Breast epithelium (tissue), 4 donors: ENCODE results near the gene ERMARD. TPM values are rescaled to one million over a fixed set of nuclear protein-coding genes. Genes with fewer than 3 reads are reported as not detected.

Source experiments
- DNase-seq, 2 donors: peaks; one replicate each; pipeline ENCODE4 v3.0.0-alpha.2; 2019; ENCODE audit warnings: low spot score in 2 of 2
- H3K27ac ChIP-seq, 2 donors: fragments of 200-600 bp; sonication (generic) in 1 of 2; one replicate each; pipeline ENCODE4 v1.5.1; 2016 to 2019; ENCODE audit warnings: mild to moderate bottlenecking in 1 of 2
- H3K27me3 ChIP-seq, 2 donors: fragments of 200-600 bp; sonication (generic) in 1 of 2; one replicate each; pipeline versions ENCODE4 v1.5.1 to v1.6.0; 2017 to 2019; ENCODE audit warnings: control low read depth in 1 of 2, mild to moderate bottlenecking in 1 of 2
- H3K36me3 ChIP-seq: fragments of 200-600 bp; one replicate; pipeline ENCODE4 v1.5.1; 2019
- H3K4me1 ChIP-seq, 2 donors: fragments of 200-600 bp; sonication (generic); one replicate each; pipeline ENCODE4 v1.5.1; 2016 to 2019; ENCODE audit warnings: control low read depth in 1 of 2
- H3K4me3 ChIP-seq, 3 donors: fragments of 200-600 bp; sonication (generic); 1 replicate in 2 of 3; 2 replicates in 1 of 3; pipeline ENCODE4 v1.5.1; 2016 to 2019; ENCODE audit warnings: mild to moderate bottlenecking in 3 of 3, moderate library complexity in 2 of 3
- H3K9me3 ChIP-seq, 2 donors: fragments of 200-600 bp; sonication (generic) in 1 of 2; one replicate each; pipeline ENCODE4 v1.5.1; 2016 to 2019; ENCODE audit warnings: control low read depth in 1 of 2
- POLR2A ChIP-seq: fragments of 450-650 bp; IDR thresholded peaks from one replicate; pipeline ENCODE4 v1.6.1; 2016; ENCODE audit warnings: antibody characterized with exemption, mild to moderate bottlenecking, moderate library complexity
- POLR2AphosphoS5 ChIP-seq, 3 donors: sonication (generic); formaldehyde crosslinking; IDR thresholded peaks; one replicate each; pipeline ENCODE4 v1.6.1; 2017; ENCODE audit warnings: antibody characterized with exemption in 3 of 3
- intact Hi-C: fragments of 100-400 bp; cut with DNase I; formaldehyde crosslinking; loops from one replicate; pipeline ENCODE4 v1.15.1; 2023; ENCODE audit warnings: low total_unique reads
- total RNA-seq, 3 donors: library from RNA; depleted of rRNA; stranded (reverse); fragments of >200 nt; gene quantifications; one replicate each; pipeline ENCODE4 v1.1.0, GENCODE V29; 2016
- TF ChIP-seq, protein P1 (sequence below), 3 donors: fragments of 450-650 bp; IDR thresholded peaks; one replicate each; pipeline ENCODE4 v1.5.1; 2016 to 2017; ENCODE audit warnings: antibody characterized with exemption in 3 of 3, mild to moderate bottlenecking in 3 of 3, moderate library complexity in 3 of 3

Gene ERMARD
- total RNA-seq, 3 donors from 2014 or later = 20.6 to 31.0 (median 27.7) TPM

DNA sequence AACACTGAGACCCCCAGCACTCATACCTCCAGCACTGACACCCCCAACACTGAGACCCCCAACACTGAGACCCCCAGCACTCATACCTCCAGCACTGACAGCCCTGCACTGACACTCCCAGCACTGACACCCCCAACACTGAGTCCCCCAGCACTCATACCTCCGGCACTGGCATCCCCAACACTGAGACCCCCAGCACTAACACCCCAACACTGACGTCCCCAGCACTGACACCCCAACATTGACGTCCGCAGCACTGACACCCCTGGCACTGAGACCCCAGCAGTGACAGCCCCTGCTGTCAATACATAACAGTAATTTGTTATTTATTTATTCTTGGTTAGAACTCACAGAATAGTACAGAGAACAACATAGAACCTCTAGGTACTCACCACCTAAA, 58.0 kb downstream of the ERMARD start:
- Histone ChIP-seq H3K27ac (no peak overlapping the region), H3K9me3 (no peaks in the 10 kb centered on the region), H3K4me1 (no peaks in the 10 kb centered on the region), H3K4me3 (no peak overlapping the region), H3K36me3 (no peaks in the 10 kb centered on the region), H3K27me3 (no peaks in the 10 kb centered on the region)
- TF ChIP-seq, protein P1, sequence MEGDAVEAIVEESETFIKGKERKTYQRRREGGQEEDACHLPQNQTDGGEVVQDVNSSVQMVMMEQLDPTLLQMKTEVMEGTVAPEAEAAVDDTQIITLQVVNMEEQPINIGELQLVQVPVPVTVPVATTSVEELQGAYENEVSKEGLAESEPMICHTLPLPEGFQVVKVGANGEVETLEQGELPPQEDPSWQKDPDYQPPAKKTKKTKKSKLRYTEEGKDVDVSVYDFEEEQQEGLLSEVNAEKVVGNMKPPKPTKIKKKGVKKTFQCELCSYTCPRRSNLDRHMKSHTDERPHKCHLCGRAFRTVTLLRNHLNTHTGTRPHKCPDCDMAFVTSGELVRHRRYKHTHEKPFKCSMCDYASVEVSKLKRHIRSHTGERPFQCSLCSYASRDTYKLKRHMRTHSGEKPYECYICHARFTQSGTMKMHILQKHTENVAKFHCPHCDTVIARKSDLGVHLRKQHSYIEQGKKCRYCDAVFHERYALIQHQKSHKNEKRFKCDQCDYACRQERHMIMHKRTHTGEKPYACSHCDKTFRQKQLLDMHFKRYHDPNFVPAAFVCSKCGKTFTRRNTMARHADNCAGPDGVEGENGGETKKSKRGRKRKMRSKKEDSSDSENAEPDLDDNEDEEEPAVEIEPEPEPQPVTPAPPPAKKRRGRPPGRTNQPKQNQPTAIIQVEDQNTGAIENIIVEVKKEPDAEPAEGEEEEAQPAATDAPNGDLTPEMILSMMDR (IDR thresholded peaks at IDR 0.05) = no peak
- TF ChIP-seq POLR2AphosphoS5 (IDR thresholded peaks at IDR 0.05) (no peak), POLR2A (no peak)
- intact Hi-C loops = no loop called here
- no peak for DNase-seq

DNA sequence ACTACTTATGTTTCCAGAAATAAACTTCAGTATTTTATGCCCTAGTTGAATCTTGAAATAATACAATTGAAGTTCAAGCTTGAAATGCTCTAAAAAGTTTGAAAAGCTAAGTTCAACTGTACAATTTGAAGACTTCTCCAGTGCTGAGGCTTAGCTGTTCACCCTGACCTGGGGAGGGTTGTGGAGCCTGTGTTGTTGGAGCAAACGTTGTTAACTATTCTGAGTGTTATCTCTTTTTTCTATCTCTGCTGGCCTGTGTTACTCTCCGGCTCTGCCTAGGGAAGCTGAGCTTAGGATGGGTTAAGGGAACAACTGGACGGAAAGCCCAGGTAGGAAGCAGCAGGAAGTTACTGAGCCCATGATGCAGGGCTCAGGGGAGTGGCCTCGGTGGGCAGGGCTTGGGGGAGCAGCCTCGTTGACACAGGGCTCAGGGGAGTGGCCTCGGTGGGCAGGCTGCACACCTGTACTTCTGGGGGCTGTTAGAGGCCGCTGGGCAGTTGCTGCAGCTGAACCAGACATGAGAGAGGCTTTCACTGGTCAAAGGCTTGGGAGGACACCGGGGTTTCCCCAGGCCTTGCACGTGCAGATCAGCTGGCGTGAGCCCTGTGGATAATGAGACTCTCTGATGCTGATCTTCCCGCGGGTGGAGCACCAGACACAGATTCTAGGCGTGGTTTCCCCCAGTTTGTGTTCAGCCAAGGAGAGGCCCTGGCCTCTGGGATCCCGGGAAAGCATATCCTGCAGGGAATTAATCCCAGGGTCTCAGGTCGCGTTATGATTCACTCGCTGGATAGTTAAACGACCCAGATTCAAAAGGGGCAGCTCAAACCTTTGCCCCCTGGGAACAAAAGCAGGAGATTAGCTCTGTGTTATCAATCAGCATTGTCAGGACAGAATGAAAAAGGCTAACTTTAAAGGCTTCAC, 58.9 kb downstream of the ERMARD start:
- TF ChIP-seq POLR2A (no peak), POLR2AphosphoS5 (IDR thresholded peaks at IDR 0.05) (no peak)
- TF ChIP-seq, protein P1 (IDR thresholded peaks at IDR 0.05) = no peak
- DNase-seq = no peak
- H3K36me3 ChIP-seq = no peaks in the 10 kb centered on the region
- no peaks in the 10 kb centered on the region for H3K9me3 ChIP-seq
- H3K27ac ChIP-seq = no peak overlapping the region
- no peaks in the 10 kb centered on the region for H3K4me1 ChIP-seq
- H3K4me3 ChIP-seq = no peak overlapping the region
- intact Hi-C loops = no loop called here
- no peaks in the 10 kb centered on the region for H3K27me3 ChIP-seq

DNA sequence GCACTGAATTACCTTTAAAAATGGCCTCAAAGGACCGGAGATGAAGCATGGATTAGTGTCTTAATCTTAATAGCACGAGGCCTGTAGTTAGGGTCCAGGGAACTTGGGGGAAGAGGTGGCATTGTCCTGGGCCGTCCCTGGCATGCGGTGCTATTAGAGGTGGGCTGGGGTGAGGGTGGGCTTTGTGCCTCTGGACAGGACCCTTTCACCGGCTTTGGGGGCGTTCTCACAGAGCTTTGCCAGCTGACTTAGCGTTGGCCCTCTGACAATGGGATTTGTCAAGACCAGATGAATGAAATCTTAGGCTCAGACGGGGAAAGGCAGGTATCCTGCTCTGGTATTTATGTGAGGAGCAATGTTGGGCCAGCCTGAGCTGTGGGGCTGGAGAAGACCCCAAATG, 59.6 kb downstream of the ERMARD start:
- intact Hi-C loops = no loop called here
- Histone ChIP-seq H3K36me3 (no peaks in the 10 kb centered on the region), H3K4me1 (no peaks in the 10 kb centered on the region), H3K4me3 (no peak overlapping the region), H3K27me3 (no peaks in the 10 kb centered on the region), H3K27ac (no peak overlapping the region), H3K9me3 (peaks cover 0 to 5% of the 10 kb centered on the region in 2 donors)
- TF ChIP-seq POLR2AphosphoS5 (IDR thresholded peaks at IDR 0.05) (no peak), POLR2A (no peak)
- TF ChIP-seq, protein P1 (IDR thresholded peaks at IDR 0.05) = no peak
- no peak for DNase-seq

DNA sequence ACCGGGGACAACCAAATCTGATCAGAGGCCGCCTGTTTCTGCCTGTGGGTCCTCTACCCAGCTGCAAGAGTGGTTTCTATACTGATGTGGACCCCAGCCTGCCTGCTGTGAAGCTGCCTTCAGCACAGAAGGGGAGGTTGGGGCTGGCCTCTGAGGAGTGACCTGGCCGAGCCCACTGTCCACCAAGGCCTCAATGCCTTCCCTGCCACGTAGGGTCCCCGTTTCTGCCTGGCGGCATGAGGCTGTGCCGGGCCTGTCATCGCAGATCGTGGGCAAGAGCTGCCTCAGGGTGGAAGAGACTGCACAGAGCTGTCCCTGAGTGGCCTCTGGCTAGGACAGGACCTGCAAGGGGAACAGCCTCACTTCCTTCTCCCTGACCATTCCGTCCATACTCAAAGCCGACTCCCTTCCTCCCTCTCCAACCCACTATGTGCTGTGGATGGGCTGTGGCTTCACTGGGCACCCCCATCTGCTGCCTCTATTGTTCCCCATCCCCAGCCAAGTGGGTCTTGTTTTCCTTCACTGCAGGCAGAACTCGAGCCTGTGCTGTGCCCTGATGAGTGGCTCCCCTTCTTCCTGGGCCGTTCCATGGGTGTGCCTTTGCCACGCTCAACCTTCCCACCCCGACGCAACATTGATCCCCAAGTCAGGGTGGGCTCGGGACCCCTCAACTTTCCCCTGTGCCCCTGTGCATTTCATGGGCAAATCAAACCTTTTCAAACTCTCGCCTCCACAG, 60.3 kb downstream of the ERMARD start:
- Histone ChIP-seq H3K27ac (no peak overlapping the region), H3K4me1 (no peaks in the 10 kb centered on the region), H3K4me3 (no peak overlapping the region), H3K36me3 (no peaks in the 10 kb centered on the region), H3K9me3 (peaks cover 0 to 8% of the 10 kb centered on the region in 2 donors), H3K27me3 (no peaks in the 10 kb centered on the region)
- intact Hi-C loops = no loop called here
- DNase-seq = no peak
- TF ChIP-seq POLR2AphosphoS5 (IDR thresholded peaks at IDR 0.05) (no peak), POLR2A (no peak)
- TF ChIP-seq, protein P1 (IDR thresholded peaks at IDR 0.05) = no peak

DNA sequence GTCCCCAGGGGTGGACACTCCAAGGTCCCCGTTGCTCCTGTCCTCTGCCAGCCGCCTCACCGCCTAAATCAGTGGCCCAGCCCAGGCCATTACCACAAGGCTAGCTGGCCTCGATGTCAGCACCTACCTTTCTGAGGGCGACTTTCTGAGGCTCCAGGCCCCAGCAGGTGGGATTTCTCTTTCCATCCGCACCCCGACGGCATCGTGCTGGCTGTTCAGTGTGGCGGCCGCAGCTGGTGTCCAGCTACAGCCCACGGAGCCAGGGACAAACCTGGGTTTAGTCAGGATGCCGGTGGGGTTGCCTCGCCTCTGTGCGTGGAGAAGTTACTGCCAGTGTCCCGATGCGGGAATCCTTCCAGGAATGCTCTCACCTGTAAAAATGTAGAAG, 60.8 kb downstream of the ERMARD start:
- H3K4me3 ChIP-seq = no peak overlapping the region
- DNase-seq = no peak
- no peaks in the 10 kb centered on the region for H3K27me3 ChIP-seq
- intact Hi-C loops = no loop called here
- H3K4me1 ChIP-seq = no peaks in the 10 kb centered on the region
- peaks cover 0 to 8% of the 10 kb centered on the region in 2 donors for H3K9me3 ChIP-seq
- TF ChIP-seq, protein P1 (IDR thresholded peaks at IDR 0.05) = no peak
- TF ChIP-seq POLR2AphosphoS5 (IDR thresholded peaks at IDR 0.05) = no peak
- H3K27ac ChIP-seq = no peak overlapping the region
- H3K36me3 ChIP-seq = no peaks in the 10 kb centered on the region
